ENCODE results near the gene ZNF724.

DNA sequence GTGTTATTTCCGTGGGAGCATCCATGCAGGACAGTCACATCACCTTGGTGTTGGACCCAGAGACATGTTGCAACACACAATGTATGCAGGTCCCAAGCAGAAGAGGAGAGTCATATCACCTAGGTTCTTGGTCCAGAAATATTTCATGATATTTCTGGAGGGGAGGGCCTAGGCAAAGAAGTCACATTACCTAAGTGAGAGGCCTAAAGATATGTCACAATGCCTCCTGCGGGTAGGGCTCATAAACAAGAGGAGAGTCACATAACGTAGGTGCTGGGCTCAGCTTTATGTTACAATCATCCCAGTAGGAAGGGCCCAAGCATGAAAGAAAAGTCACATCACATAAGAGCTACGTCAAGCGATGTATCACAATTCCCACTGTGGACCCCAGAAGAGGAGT, 10.8 kb upstream of the ZNF724 start:
- TF ChIP-seq, protein P1, sequence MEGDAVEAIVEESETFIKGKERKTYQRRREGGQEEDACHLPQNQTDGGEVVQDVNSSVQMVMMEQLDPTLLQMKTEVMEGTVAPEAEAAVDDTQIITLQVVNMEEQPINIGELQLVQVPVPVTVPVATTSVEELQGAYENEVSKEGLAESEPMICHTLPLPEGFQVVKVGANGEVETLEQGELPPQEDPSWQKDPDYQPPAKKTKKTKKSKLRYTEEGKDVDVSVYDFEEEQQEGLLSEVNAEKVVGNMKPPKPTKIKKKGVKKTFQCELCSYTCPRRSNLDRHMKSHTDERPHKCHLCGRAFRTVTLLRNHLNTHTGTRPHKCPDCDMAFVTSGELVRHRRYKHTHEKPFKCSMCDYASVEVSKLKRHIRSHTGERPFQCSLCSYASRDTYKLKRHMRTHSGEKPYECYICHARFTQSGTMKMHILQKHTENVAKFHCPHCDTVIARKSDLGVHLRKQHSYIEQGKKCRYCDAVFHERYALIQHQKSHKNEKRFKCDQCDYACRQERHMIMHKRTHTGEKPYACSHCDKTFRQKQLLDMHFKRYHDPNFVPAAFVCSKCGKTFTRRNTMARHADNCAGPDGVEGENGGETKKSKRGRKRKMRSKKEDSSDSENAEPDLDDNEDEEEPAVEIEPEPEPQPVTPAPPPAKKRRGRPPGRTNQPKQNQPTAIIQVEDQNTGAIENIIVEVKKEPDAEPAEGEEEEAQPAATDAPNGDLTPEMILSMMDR (IDR thresholded peaks at IDR 0.05), result no peak
- no peak for TF ChIP-seq POLR2A (IDR thresholded peaks at IDR 0.05)

Measured in esophagus squamous epithelium (tissue), 4 donors.